PFSK-1 (cell line): ENCODE data around the gene CYP2J2.

Source experiments
- FOXP2 ChIP-seq: optimal IDR thresholded peaks from 2 replicates; pipeline ENCODE3; 2011; ENCODE audit warnings: borderline replicate concordance, control low read depth, inconsistent platforms; ENCODE audit not compliant: insufficient read depth; ENCODE audit errors: extremely low read length, extremely low read depth
- POLR2AphosphoS5 ChIP-seq: IDR thresholded peaks from 2 replicates; pipeline ENCODE4 v1.6.1; 2012; ENCODE audit warnings: low read depth, mild to moderate bottlenecking, control low read depth, low read length, moderate library complexity
- REST ChIP-seq, 2 experiments: IDR thresholded peaks; 2 replicates each; pipeline versions ENCODE4 v1.6.1 to v1.8.0; 2011 to 2012; ENCODE audit warnings: low read depth in 2 of 2, low read length in 2 of 2, control low read depth in 1 of 2, inconsistent platforms in 1 of 2, mild to moderate bottlenecking in 1 of 2, moderate library complexity in 1 of 2; ENCODE audit not compliant: insufficient read depth in 1 of 2
- SIN3A ChIP-seq: IDR thresholded peaks from 2 replicates; pipeline ENCODE4 v1.6.1; 2012; ENCODE audit warnings: mild to moderate bottlenecking, low read length, moderate library complexity, borderline replicate concordance; ENCODE audit not compliant: insufficient read depth
- TAF1 ChIP-seq: IDR thresholded peaks from 2 replicates; pipeline ENCODE4 v1.6.1; 2012; ENCODE audit warnings: low read length, control low read depth, borderline replicate concordance; ENCODE audit not compliant: insufficient read depth

The CYP2J2 gene

DNA sequence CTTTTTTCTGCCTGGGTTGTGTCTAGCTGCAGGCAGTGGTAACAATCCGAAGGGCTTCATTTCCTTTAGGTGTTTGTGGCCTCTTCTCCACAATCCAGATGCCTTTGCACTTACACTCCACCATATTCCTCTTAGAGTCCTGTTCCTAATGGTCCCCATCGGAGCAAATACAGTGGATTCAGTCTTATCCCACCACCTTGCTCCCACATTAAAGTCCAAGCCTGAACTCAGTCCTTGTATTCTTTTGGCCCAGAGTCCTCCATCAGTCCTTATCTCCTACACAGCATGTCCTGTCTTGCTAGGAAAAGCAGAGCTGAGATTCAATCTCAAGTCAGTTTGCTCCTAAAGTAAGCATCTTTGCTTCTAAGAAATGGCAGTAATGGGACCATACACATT is 8.8 kb downstream of the CYP2J2 start:
- TF ChIP-seq SIN3A = no peak
- no peak for TF ChIP-seq FOXP2
- no peak for TF ChIP-seq POLR2AphosphoS5
- no peak for TF ChIP-seq TAF1
- TF ChIP-seq REST (IDR thresholded peaks at IDR 0.05; ENCODE audit: insufficient read depth in 1 of 2, low read depth in 2 of 2, low read length in 2 of 2) = no peak

DNA sequence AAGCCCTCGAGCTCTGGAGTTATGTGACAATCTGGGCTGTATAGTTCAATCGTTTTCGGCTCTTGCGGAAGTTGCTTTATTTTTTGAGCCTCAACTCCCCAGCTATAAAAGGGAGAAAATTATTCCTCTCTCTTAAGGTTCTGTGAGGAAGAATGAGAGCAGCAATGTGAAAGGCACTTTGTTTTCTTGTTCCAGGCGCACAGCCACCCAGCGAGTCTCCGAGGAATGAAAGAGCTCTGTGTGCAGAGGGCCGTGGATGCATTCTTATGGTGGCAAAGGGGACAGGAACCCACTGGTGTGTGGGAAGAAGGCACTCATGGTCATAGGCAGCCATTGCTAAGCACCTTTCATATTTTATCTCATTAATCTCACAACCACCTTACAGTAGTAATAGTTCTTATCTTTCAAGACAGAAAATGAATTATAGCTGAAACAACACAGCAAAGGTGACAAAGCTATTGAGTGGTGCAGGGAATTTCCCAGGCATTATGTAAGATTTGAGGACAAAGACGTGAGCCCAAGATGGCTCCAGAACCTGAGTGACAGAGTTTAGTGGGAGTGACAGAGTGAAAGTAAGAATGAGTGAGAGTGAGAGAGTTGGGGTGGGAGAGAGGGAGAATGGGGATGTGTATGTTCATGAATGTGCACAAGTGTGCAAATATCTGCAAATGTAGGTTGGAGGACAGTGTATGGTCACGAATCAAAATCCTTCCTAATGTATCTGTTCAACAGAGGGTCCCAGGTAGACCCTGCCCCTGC is 9.4 kb downstream of the CYP2J2 start:
- TF ChIP-seq FOXP2 (no peak), TAF1 (no peak), POLR2AphosphoS5 (no peak), SIN3A (no peak), REST (IDR thresholded peaks at IDR 0.05; ENCODE audit: insufficient read depth in 1 of 2, low read depth in 2 of 2, low read length in 2 of 2) (no peak)

DNA sequence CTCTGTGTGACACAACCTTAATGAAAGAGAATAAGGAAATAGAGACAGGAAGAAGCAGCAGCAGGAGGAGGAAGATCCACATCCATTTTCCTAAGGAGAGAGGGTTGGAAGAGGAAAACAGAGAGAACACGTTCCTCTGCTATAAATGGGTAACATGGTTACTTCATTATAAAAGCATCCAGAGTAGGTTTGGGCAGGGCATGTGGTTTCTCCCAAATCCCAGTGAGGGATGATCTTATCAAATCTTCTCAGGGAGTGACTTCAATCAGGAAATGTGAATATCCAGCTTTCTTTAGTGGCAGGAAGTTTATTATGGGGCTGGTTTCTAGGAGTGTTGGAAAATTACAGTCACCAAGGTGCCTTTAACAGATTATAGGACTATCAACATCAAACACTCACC is 11.1 kb downstream of the CYP2J2 start:
- TF ChIP-seq SIN3A = no peak
- no peak for TF ChIP-seq TAF1
- no peak for TF ChIP-seq POLR2AphosphoS5
- TF ChIP-seq REST (IDR thresholded peaks at IDR 0.05; ENCODE audit: insufficient read depth in 1 of 2, low read depth in 2 of 2, low read length in 2 of 2) = no peak
- no peak for TF ChIP-seq FOXP2

DNA sequence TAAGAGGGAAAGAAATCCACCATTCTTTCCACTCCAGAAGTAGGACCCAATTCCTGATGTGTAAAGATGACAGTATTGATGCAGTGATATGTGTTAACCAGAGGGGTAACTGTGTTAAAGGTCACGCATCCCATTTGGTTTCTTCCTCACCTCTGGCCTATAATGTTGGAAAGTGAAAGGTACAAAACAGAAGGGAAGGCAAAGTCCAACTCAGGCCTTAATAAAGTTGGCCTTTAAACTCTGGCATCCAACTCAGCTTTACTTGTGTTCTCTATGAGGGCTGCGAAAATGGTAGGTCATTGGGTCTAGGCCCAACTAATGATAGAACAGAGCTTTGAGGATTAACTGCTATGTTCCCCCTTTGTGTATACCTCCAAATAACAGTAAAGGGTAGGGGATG is 17.9 kb downstream of the CYP2J2 start:
- TF ChIP-seq POLR2AphosphoS5 (no peak), SIN3A (no peak), REST (IDR thresholded peaks at IDR 0.05; ENCODE audit: insufficient read depth in 1 of 2, low read depth in 2 of 2, low read length in 2 of 2) (no peak), TAF1 (no peak), FOXP2 (no peak)
